CD14-positive monocyte (primary cell): ENCODE measurements around the gene NDUFB10. TPM values are rescaled to one million over a fixed set of nuclear protein-coding genes. Genes with fewer than 3 reads are reported as not detected.

Experiments used
- DNase-seq, 3 donors: peaks; one replicate each; pipeline ENCODE4 v3.0.0-alpha.2; 2011 to 2022
- H2AFZ ChIP-seq: 2 replicates; pipeline ENCODE4 v1.6.0; 2012; ENCODE audit warnings: mild to moderate bottlenecking, low read depth, low read length, inconsistent platforms; ENCODE audit not compliant: insufficient read depth, poor library complexity, severe bottlenecking
- H3K27ac ChIP-seq, 2 donors: 1 replicate in 1 of 2; 2 replicates in 1 of 2; pipeline ENCODE4 v1.5.1; 2012 to 2013; ENCODE audit warnings: low read length in 2 of 2, control low read depth in 1 of 2, inconsistent platforms in 1 of 2, low read depth in 1 of 2, mild to moderate bottlenecking in 1 of 2
- H3K27me3 ChIP-seq, 2 donors: one replicate each; pipeline versions ENCODE4 v1.6.0 to v1.6.1; 2011 to 2013; ENCODE audit warnings: low read length in 2 of 2; ENCODE audit not compliant: control insufficient read depth in 2 of 2, insufficient read depth in 2 of 2
- H3K36me3 ChIP-seq, 2 donors: replicated peaks in 1 of 2; 1 replicate in 1 of 2; 2 replicates in 1 of 2; pipeline versions ENCODE4 v1.5.1 to v1.6.1; 2012 to 2013; ENCODE audit warnings: low read length in 2 of 2, control low read depth in 1 of 2, inconsistent platforms in 1 of 2, mild to moderate bottlenecking in 1 of 2; ENCODE audit not compliant: insufficient read depth in 2 of 2, control insufficient read depth in 1 of 2
- H3K4me1 ChIP-seq, 2 donors: 1 replicate in 1 of 2; 2 replicates in 1 of 2; pipeline versions ENCODE4 v1.5.1 to v1.6.1; 2012 to 2013; ENCODE audit warnings: low read length in 2 of 2, control low read depth in 1 of 2, inconsistent platforms in 1 of 2, mild to moderate bottlenecking in 1 of 2, moderate library complexity in 1 of 2; ENCODE audit not compliant: insufficient read depth in 2 of 2, control insufficient read depth in 1 of 2
- H3K4me2 ChIP-seq: replicated peaks from 2 replicates; pipeline ENCODE3; 2012; ENCODE audit warnings: low read length, moderate library complexity, mild to moderate bottlenecking; ENCODE audit not compliant: poor library complexity, severe bottlenecking; ENCODE audit errors: extremely low read depth
- H3K4me3 ChIP-seq, 3 experiments: fragments of 200-600 bp in 1 of 3; sonication (generic) in 1 of 3; replicated peaks in 1 of 3; 1 replicate in 2 of 3; 2 replicates in 1 of 3; pipeline ENCODE4 v1.5.1; 2011 to 2013; ENCODE audit warnings: low read length in 3 of 3, mild to moderate bottlenecking in 3 of 3, control low read depth in 2 of 3, low read depth in 2 of 3, inconsistent platforms in 1 of 3, moderate library complexity in 1 of 3
- H3K79me2 ChIP-seq: 2 replicates; pipeline ENCODE4 v1.6.0; 2012; ENCODE audit warnings: mild to moderate bottlenecking, control low read depth, inconsistent platforms, low read length, moderate library complexity; ENCODE audit not compliant: insufficient read depth
- H3K9ac ChIP-seq: 2 replicates; pipeline ENCODE4 v1.6.0; 2017; ENCODE audit warnings: low read length, mild to moderate bottlenecking; ENCODE audit not compliant: insufficient read depth, poor library complexity, severe bottlenecking
- H3K9me3 ChIP-seq, 2 donors: replicated peaks in 1 of 2; 1 replicate in 1 of 2; 2 replicates in 1 of 2; pipeline versions ENCODE4 v1.5.1 to v1.6.1; 2012 to 2013; ENCODE audit warnings: low read length in 2 of 2, control low read depth in 1 of 2; ENCODE audit not compliant: control insufficient read depth in 1 of 2, insufficient read depth in 1 of 2
- H4K20me1 ChIP-seq: 2 replicates; pipeline ENCODE4 v1.6.0; 2012; ENCODE audit warnings: mild to moderate bottlenecking, low read length, control low read depth, moderate library complexity; ENCODE audit not compliant: insufficient read depth
- H3K27ac Mint-ChIP-seq, 7 donors: one replicate each; pipeline ENCODE4 v1.8.0; 2020; ENCODE audit warnings: mild to moderate bottlenecking in 7 of 7, mixed read lengths in 7 of 7, moderate library complexity in 6 of 7, inconsistent platforms in 2 of 7
- H3K27me3 Mint-ChIP-seq, 3 donors: one replicate each; pipeline ENCODE4 v1.8.0; 2021 to 2022; ENCODE audit warnings: low read depth in 3 of 3, mild to moderate bottlenecking in 3 of 3, mixed read lengths in 3 of 3, moderate library complexity in 3 of 3, inconsistent platforms in 1 of 3
- H3K36me3 Mint-ChIP-seq, 2 donors: one replicate each; pipeline ENCODE4 v1.8.0; 2020; ENCODE audit warnings: mixed read lengths in 2 of 2, inconsistent platforms in 1 of 2, mild to moderate bottlenecking in 1 of 2
- H3K4me1 Mint-ChIP-seq: one replicate; pipeline ENCODE4 v1.8.0; 2020; ENCODE audit warnings: mild to moderate bottlenecking, mixed read lengths
- H3K4me3 Mint-ChIP-seq, 2 donors: one replicate each; pipeline ENCODE4 v1.8.0; 2020; ENCODE audit warnings: mild to moderate bottlenecking in 2 of 2, mixed read lengths in 2 of 2, moderate library complexity in 1 of 2
- H3K9me3 Mint-ChIP-seq, 7 donors: one replicate each; pipeline ENCODE4 v1.8.0; 2020 to 2022; ENCODE audit warnings: mixed read lengths in 7 of 7, mild to moderate bottlenecking in 6 of 7, moderate library complexity in 6 of 7, inconsistent platforms in 2 of 7
- WGBS: methylation state at CpG from one replicate; pipeline ENCODE4 v1.1.5; 2013; ENCODE audit warnings: missing lambda C conversion rate; ENCODE audit not compliant: insufficient coverage; 5-methylcytosine and 5-hydroxymethylcytosine counted together
- intact Hi-C, 2 donors: fragments of 100-400 bp; cut with micrococcal nuclease; formaldehyde crosslinking; loops; one replicate each; pipeline versions ENCODE4 v1.15.0 to v1.15.1; 2023
- polyA plus RNA-seq, 3 donors: library from polyadenylated mRNA; depleted of rRNA in 1 of 3; unstranded in 2 of 3; stranded (reverse) in 1 of 3; fragments of 300-500 nt in 2 of 3; fragments of >200 nt in 1 of 3; fragmentation: Illumina TruSeq in 2 of 3; gene quantifications; 1 replicate in 2 of 3; 2 replicates in 1 of 3; pipeline ENCODE4 v1.2.3, GENCODE V29; 2012 to 2021
- TF ChIP-seq, protein P1 (sequence below): fragments of 200-600 bp; IDR thresholded peaks from one replicate; pipeline ENCODE4 v1.8.0; 2022; ENCODE audit warnings: antibody characterized with exemption, mild to moderate bottlenecking

NDUFB10 gene
- polyA plus RNA-seq, 3 donors: 121 to 215 (median 186) TPM

DNA sequence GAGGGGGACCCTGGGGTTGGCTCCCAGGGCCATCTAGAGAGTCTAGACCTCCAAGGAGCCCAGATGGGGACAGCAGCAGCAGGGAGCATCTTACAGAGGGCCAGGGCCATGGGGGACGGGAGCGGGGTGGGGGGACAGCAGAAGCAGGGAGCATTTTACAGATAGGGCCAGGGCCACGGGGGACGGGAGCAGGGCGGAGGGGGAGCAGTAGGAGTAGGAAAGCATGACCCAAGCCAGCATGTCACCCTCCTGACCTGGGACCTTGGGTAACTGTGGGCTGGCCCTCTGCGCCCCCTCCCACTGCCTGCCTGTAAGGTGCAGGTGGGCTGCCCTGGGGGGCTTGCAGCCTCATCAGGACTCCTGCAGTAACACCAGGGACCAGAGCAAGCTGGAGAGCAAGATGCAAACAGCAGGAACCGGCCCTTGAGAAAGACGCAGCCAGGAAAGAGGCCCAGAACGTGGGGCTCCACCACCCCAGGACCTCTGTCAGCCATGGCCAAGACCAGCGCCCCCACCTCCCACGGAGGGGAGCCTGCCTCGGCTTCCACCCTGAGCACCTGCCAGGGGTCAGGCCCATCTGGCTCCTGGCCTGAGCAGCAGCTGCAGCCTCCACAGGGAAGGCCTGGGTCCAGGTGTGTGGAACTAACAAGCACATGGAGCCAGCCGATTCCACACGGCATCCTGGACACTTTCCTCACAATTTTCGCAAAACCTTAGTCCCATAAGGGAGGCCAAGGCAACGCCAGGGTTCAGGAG is 47.9 kb downstream of the NDUFB10 start:
- Histone ChIP-seq H3K27ac (no peak overlapping the region), H3K27me3 (no peaks in the 10 kb centered on the region), H4K20me1 (peaks cover 64% of the 10 kb centered on the region), H3K79me2 (peaks cover 60% of the 10 kb centered on the region), H3K4me1 (peaks cover 40 to 67% of the 10 kb centered on the region in 2 donors), H3K9me3 (no peaks in the 10 kb centered on the region), H3K36me3 (peaks cover 12 to 13% of the 10 kb centered on the region in 2 donors), H2AFZ (no peak overlapping the region), H3K4me3 (peak overlapping the region in 1 of 3 experiments; percentile 85), H3K9ac (peak overlapping the region; percentile 19), H3K4me2 (peak overlapping the region; percentile 94)
- TF ChIP-seq, protein P1, sequence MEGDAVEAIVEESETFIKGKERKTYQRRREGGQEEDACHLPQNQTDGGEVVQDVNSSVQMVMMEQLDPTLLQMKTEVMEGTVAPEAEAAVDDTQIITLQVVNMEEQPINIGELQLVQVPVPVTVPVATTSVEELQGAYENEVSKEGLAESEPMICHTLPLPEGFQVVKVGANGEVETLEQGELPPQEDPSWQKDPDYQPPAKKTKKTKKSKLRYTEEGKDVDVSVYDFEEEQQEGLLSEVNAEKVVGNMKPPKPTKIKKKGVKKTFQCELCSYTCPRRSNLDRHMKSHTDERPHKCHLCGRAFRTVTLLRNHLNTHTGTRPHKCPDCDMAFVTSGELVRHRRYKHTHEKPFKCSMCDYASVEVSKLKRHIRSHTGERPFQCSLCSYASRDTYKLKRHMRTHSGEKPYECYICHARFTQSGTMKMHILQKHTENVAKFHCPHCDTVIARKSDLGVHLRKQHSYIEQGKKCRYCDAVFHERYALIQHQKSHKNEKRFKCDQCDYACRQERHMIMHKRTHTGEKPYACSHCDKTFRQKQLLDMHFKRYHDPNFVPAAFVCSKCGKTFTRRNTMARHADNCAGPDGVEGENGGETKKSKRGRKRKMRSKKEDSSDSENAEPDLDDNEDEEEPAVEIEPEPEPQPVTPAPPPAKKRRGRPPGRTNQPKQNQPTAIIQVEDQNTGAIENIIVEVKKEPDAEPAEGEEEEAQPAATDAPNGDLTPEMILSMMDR: no peak
- peaks cover 0 to 1% (median 0%) of the 10 kb centered on the region in 3 donors for H3K27me3 Mint-ChIP-seq
- peaks cover 0 to 2% (median 0%) of the 10 kb centered on the region in 7 donors for H3K9me3 Mint-ChIP-seq
- peak overlapping the region in 2 of 7 donors; percentile 21 to 75 for H3K27ac Mint-ChIP-seq
- no peak for DNase-seq
- peaks cover 50% of the 10 kb centered on the region for H3K4me1 Mint-ChIP-seq
- H3K4me3 Mint-ChIP-seq: peak overlapping the region; percentile 81 to 83
- intact Hi-C loops: loop anchor here (5.0 to 10.0 kb wide), 4 partner anchors 40 to 248 kb away; partner anchors contain the start of genes ECI1 (in 1 of the 2), NTHL1 (in 1 of the 2) and TSC2 (in 1 of the 2)
- WGBS: 66% methylated on average over 13 of the region's 16 CpGs
- peaks cover 7 to 14% of the 10 kb centered on the region in 2 donors for H3K36me3 Mint-ChIP-seq

DNA sequence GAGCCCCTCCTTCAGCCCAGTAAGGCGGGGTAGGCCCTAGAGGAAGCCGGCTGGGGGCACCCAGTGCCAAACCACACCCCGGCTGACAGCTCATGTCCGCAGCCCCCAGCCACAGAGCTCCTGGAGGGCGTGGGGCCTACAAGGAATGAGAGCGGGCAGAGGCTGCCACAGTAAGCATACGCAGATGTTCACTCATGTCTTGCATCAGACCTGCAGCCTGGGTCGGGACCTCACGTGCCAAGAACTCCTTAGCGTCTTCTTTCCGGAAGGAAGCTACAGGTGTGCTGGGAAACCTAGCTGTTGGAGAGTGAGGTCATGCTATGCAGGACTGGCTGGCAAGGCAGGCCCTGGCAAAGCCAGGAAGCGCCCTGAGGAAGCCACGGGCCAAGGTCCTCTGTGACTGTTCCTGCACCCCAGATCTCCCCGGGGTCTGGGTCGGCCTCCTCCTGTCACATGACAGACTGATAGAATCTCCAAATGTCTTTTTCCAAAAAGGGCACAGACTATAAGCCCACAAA is 48.7 kb downstream of the NDUFB10 start:
- Mint-ChIP-seq H3K27ac (peak overlapping the region; percentile 72 to 91 (median 85)), H3K4me3 (peak overlapping the region; percentile 81 to 89), H3K4me1 (peaks cover 50% of the 10 kb centered on the region), H3K36me3 (peaks cover 4 to 11% of the 10 kb centered on the region in 2 donors), H3K9me3 (peaks cover 0 to 2% (median 0%) of the 10 kb centered on the region in 7 donors), H3K27me3 (peaks cover 0 to 1% (median 0%) of the 10 kb centered on the region in 3 donors)
- intact Hi-C loops: loop anchor here (5.0 to 10.0 kb wide), 4 partner anchors 39 to 247 kb away; partner anchors contain the start of genes ECI1 (in 1 of the 2), NTHL1 (in 1 of the 2) and TSC2 (in 1 of the 2)
- no peak overlapping the region for H2AFZ ChIP-seq
- no peak overlapping the region for H3K9ac ChIP-seq
- no peaks in the 10 kb centered on the region for H3K9me3 ChIP-seq
- H3K27ac ChIP-seq: peak overlapping the region in 1 of 2 donors; percentile 85
- TF ChIP-seq, protein P1: no peak
- WGBS: 0% methylated on average over 15 of the region's 15 CpGs
- peaks cover 5% of the 10 kb centered on the region in 2 donors for H3K36me3 ChIP-seq
- no peaks in the 10 kb centered on the region for H3K27me3 ChIP-seq
- peak overlapping the region; percentile 94 for H3K4me2 ChIP-seq
- peak in 1 of 3 donors; percentile 47 for DNase-seq
- peaks cover 57% of the 10 kb centered on the region for H4K20me1 ChIP-seq
- H3K4me3 ChIP-seq: peak overlapping the region in 2 of 3 experiments; percentile 59 to 85
- peaks cover 40 to 67% of the 10 kb centered on the region in 2 donors for H3K4me1 ChIP-seq
- H3K79me2 ChIP-seq: peaks cover 60% of the 10 kb centered on the region
